Thymus (tissue), 11 donors: ENCODE results near the gene STH. TPM values are rescaled to one million over a fixed set of nuclear protein-coding genes. Genes with fewer than 3 reads are reported as not detected.
"Not testable (repeated sequence)": the region's sequence is repeated elsewhere in the genome, so short reads cannot be mapped to it uniquely, and the experiment has no call there.

Experiments used
- DNase-seq, 9 donors: peaks; one replicate each; pipeline ENCODE4 v3.0.0-alpha.2; 2013; ENCODE audit warnings: low spot score in 9 of 9, low read depth in 6 of 9, missing footprints in 1 of 9
- H3K27ac ChIP-seq, 2 donors: one replicate each; pipeline ENCODE4 v1.5.1; 2013; ENCODE audit warnings: control low read depth in 1 of 2, low read depth in 1 of 2, low read length in 1 of 2, mild to moderate bottlenecking in 1 of 2, moderate library complexity in 1 of 2
- H3K27me3 ChIP-seq, 2 donors: one replicate each; pipeline ENCODE4 v1.5.1; 2013; ENCODE audit warnings: low read length in 1 of 2; ENCODE audit not compliant: control insufficient read depth in 2 of 2, insufficient read depth in 1 of 2
- H3K36me3 ChIP-seq, 2 donors: one replicate each; pipeline ENCODE4 v1.5.1; 2013; ENCODE audit warnings: low read length in 1 of 2, mild to moderate bottlenecking in 1 of 2, moderate library complexity in 1 of 2; ENCODE audit not compliant: control insufficient read depth in 2 of 2, insufficient read depth in 2 of 2
- H3K4me1 ChIP-seq, 2 donors: one replicate each; pipeline ENCODE4 v1.5.1; 2013; ENCODE audit warnings: low read length in 2 of 2; ENCODE audit not compliant: control insufficient read depth in 2 of 2, insufficient read depth in 2 of 2
- H3K4me3 ChIP-seq, 2 donors: one replicate each; pipeline ENCODE4 v1.5.1; 2013; ENCODE audit warnings: low read length in 2 of 2, control low read depth in 1 of 2, mild to moderate bottlenecking in 1 of 2
- H3K9me3 ChIP-seq, 2 donors: one replicate each; pipeline ENCODE4 v1.5.1; 2013; ENCODE audit warnings: low read length in 1 of 2, mild to moderate bottlenecking in 1 of 2; ENCODE audit not compliant: control insufficient read depth in 2 of 2, insufficient read depth in 1 of 2
- WGBS: extraction: QIAGEN DNeasy Blood & Tissue Kit; methylation state at CpG from one replicate; pipeline ENCODE4 v1.1.7; 2013; 5-methylcytosine and 5-hydroxymethylcytosine counted together
- polyA plus RNA-seq: library from polyadenylated mRNA; stranded (reverse); fragments of 200-250 nt; gene quantifications from one replicate; pipeline ENCODE4 v1.2.3, GENCODE V29; 2013
- total RNA-seq: library from RNA; stranded (reverse); fragments of 120-200 nt; gene quantifications from one replicate; pipeline ENCODE4 v1.2.4, GENCODE V29; 2013
- donor health status: healthy.

Gene STH
- total and polyA plus RNA-seq, 2 donors, result not detected

DNA sequence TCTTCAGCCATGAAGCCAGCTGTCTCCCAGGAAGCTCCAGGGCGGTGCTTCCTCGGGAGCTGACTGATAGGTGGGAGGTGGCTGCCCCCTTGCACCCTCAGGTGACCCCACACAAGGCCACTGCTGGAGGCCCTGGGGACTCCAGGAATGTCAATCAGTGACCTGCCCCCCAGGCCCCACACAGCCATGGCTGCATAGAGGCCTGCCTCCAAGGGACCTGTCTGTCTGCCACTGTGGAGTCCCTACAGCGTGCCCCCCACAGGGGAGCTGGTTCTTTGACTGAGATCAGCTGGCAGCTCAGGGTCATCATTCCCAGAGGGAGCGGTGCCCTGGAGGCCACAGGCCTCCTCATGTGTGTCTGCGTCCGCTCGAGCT is 14.1 kb downstream of the STH start:
- Histone ChIP-seq H3K36me3 (no peaks in the 10 kb centered on the region), H3K27me3 (peaks cover 0 to 3% of the 10 kb centered on the region in 2 donors), H3K4me1 (no peaks in the 10 kb centered on the region), H3K9me3 (no peaks in the 10 kb centered on the region), H3K27ac (no peak overlapping the region), H3K4me3 (no peak overlapping the region)
- 96% methylated on average over 7 of the region's 7 CpGs for WGBS
- DNase-seq, result no peak

DNA sequence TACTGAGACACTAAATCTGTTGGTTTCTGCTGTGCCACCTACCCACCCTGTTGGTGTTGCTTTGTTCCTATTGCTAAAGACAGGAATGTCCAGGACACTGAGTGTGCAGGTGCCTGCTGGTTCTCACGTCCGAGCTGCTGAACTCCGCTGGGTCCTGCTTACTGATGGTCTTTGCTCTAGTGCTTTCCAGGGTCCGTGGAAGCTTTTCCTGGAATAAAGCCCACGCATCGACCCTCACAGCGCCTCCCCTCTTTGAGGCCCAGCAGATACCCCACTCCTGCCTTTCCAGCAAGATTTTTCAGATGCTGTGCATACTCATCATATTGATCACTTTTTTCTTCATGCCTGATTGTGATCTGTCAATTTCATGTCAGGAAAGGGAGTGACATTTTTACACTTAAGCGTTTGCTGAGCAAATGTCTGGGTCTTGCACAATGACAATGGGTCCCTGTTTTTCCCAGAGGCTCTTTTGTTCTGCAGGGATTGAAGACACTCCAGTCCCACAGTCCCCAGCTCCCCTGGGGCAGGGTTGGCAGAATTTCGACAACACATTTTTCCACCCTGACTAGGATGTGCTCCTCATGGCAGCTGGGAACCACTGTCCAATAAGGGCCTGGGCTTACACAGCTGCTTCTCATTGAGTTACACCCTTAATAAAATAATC is 14.6 kb downstream of the STH start:
- Histone ChIP-seq H3K27me3 (peaks cover 0 to 1% of the 10 kb centered on the region in 2 donors), H3K9me3 (no peaks in the 10 kb centered on the region), H3K4me1 (no peaks in the 10 kb centered on the region), H3K27ac (no peak overlapping the region), H3K4me3 (no peak overlapping the region), H3K36me3 (no peaks in the 10 kb centered on the region)
- no peak for DNase-seq
- 94% methylated on average over 9 of the region's 9 CpGs for WGBS

DNA sequence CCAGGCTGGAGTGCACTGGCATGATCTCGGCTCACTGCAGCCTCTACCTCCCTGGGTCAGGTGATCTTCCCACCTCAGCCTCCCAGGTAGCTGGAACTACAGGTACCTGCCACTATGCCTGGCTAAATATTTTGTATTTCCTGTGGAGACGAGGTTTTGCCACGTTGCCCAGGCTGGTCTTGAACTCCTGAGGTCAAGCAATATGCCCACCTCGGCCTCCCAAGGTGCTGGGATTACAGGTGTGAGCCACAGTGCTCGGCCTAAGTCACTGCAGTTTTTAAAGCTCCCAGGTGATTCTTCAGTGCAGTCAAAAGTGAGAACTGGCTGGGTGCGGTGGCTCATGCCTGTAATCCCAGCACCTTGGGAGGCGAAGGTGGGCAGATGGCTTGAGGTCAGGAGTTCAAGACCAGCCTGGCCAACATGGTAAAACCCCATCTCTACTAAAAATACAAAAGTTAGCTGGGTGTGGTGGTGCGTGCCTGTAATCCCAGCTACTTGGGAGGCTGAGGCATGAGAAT is 20.4 kb downstream of the STH start:
- H3K9me3 ChIP-seq, DNase-seq, H3K27me3 ChIP-seq, H3K27ac ChIP-seq, H3K4me3 ChIP-seq, H3K4me1 ChIP-seq: not testable (repeated sequence)
- peaks cover 0 to 13% of the 10 kb centered on the region in 2 donors for H3K36me3 ChIP-seq
- WGBS, result 98% methylated on average over 8 of the region's 8 CpGs

DNA sequence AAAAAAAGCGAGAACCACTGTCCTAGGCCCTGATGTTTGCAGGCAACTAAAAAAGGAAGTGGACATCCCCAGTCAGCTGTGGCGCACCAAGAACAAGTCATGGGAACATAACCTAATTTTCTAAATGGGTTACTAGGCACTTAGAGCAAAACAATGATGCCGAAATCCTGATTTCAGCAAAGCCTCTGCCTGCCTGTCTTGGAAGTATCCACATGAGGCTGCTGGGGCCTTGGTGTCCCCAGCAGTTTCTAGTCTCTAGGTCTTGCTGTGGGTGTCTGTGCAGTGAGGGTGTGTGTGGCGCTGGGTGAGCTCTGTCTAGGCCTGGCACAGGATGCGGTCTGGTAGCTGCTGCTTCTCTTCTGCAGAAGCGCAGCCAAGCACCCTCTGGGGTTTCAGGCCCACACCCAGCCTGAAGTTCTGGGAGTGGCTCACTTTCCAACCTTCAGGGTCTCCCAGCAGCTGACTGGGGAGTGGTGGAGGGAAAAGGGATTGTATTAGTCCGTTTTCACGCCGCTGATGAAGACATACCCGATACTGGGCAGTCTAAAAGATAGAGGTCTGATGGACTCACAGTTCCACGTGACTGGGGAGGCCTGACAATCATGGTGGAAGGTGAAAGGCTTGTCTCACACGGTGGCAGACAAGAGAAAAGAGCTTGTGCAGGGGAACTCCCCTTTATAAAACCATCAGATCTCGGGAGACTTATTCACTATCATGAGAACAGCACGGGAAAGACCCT is 21.1 kb downstream of the STH start:
- Histone ChIP-seq H3K4me1 (no peaks in the 10 kb centered on the region), H3K27ac (no peak overlapping the region), H3K9me3 (no peaks in the 10 kb centered on the region), H3K27me3 (no peaks in the 10 kb centered on the region), H3K4me3 (no peak overlapping the region), H3K36me3 (peaks cover 0 to 18% of the 10 kb centered on the region in 2 donors)
- WGBS, result 93% methylated on average over 14 of the region's 14 CpGs
- peak in 1 of 9 donors; percentile 36 for DNase-seq

DNA sequence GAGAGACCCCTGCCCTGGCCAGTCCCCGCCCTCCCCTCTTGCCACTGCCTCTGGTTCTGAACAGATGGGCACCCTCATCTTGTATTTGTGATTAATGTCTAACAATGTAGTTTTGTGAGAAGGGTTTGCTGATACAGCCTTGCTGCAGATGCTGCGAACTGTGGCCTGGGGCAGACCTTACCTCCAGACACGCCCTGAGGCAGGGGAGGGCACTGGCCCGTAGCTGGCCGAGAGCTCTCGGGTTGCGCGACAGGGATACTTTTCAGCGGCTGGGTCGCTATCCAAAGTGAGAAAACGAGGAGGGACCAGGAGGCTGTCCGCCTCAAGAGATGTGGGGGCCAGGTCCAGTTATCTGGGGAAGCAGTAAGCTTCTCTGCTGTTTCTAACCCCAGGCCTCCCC is 21.9 kb downstream of the STH start:
- DNase-seq, result no peak
- Histone ChIP-seq H3K9me3 (no peaks in the 10 kb centered on the region), H3K27ac (no peak overlapping the region), H3K27me3 (no peaks in the 10 kb centered on the region), H3K36me3 (peaks cover 0 to 22% of the 10 kb centered on the region in 2 donors), H3K4me1 (no peaks in the 10 kb centered on the region), H3K4me3 (no peak overlapping the region)
- WGBS, result 95% methylated on average over 12 of the region's 12 CpGs

DNA sequence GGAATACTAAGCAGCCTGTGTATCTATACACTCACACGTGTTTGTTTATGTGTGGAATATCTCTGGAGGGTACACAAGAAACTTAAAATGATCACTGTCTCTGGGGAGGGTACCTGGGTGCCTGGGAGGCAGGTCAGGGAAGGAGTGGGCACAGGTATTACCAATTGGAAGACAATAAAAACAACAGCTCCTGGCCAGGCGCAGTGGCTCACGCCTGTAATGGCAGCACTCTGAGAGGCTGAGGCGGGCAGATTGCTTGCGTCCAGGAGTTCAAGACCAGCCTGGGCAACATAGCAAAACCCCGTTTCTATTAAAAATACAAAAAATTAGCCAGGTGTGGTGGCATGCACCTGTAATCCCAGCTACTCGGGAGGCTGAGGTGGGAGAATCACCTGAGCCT is 24.3 kb downstream of the STH start:
- not testable (repeated sequence) for H3K27me3 ChIP-seq, H3K4me1 ChIP-seq, H3K27ac ChIP-seq, H3K9me3 ChIP-seq, H3K4me3 ChIP-seq, DNase-seq
- H3K36me3 ChIP-seq, result peaks cover 8 to 42% of the 10 kb centered on the region in 2 donors
- 97% methylated on average over 7 of the region's 7 CpGs for WGBS

DNA sequence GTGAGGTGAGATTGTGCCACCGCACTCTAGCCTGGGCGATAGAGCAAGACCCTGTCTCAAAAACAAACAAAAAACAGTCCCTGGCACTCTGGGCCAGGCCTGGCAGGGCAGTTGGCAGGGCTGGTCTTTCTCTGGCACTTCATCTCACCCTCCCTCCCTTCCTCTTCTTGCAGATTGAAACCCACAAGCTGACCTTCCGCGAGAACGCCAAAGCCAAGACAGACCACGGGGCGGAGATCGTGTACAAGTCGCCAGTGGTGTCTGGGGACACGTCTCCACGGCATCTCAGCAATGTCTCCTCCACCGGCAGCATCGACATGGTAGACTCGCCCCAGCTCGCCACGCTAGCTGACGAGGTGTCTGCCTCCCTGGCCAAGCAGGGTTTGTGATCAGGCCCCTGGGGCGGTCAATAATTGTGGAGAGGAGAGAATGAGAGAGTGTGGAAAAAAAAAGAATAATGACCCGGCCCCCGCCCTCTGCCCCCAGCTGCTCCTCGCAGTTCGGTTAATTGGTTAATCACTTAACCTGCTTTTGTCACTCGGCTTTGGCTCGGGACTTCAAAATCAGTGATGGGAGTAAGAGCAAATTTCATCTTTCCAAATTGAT is 24.8 kb downstream of the STH start:
- Histone ChIP-seq H3K27ac (no peak overlapping the region), H3K9me3 (no peaks in the 10 kb centered on the region), H3K36me3 (peaks cover 8 to 47% of the 10 kb centered on the region in 2 donors), H3K4me1 (no peaks in the 10 kb centered on the region), H3K27me3 (no peaks in the 10 kb centered on the region), H3K4me3 (no peak overlapping the region)
- no peak for DNase-seq
- WGBS, result 97% methylated on average over 24 of the region's 24 CpGs

DNA sequence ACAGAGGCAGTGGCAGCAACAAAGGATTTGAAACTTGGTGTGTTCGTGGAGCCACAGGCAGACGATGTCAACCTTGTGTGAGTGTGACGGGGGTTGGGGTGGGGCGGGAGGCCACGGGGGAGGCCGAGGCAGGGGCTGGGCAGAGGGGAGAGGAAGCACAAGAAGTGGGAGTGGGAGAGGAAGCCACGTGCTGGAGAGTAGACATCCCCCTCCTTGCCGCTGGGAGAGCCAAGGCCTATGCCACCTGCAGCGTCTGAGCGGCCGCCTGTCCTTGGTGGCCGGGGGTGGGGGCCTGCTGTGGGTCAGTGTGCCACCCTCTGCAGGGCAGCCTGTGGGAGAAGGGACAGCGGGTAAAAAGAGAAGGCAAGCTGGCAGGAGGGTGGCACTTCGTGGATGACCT is 25.5 kb downstream of the STH start:
- Histone ChIP-seq H3K4me3 (no peak overlapping the region), H3K9me3 (no peaks in the 10 kb centered on the region), H3K27me3 (no peaks in the 10 kb centered on the region), H3K27ac (no peak overlapping the region), H3K36me3 (peaks cover 8 to 54% of the 10 kb centered on the region in 2 donors), H3K4me1 (no peaks in the 10 kb centered on the region)
- no peak for DNase-seq
- WGBS, result 93% methylated on average over 14 of the region's 14 CpGs

DNA sequence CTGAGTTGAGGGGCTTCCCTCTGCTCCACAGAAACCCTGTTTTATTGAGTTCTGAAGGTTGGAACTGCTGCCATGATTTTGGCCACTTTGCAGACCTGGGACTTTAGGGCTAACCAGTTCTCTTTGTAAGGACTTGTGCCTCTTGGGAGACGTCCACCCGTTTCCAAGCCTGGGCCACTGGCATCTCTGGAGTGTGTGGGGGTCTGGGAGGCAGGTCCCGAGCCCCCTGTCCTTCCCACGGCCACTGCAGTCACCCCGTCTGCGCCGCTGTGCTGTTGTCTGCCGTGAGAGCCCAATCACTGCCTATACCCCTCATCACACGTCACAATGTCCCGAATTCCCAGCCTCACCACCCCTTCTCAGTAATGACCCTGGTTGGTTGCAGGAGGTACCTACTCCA is 26.0 kb downstream of the STH start:
- no peaks in the 10 kb centered on the region for H3K4me1 ChIP-seq
- peaks cover 8 to 57% of the 10 kb centered on the region in 2 donors for H3K36me3 ChIP-seq
- no peak for DNase-seq

More for the DNA sequence above, 26.0 kb downstream of the STH start:
- no peak overlapping the region for H3K27ac ChIP-seq
- H3K9me3 ChIP-seq, result no peaks in the 10 kb centered on the region
- H3K4me3 ChIP-seq, result no peak overlapping the region
- WGBS, result 90% methylated on average over 10 of the region's 10 CpGs
- H3K27me3 ChIP-seq, result no peaks in the 10 kb centered on the region
